HEK293 (cell line): ENCODE results near the gene DTL.

ENCODE experiments used
- CTCF ChIA-PET: fragments of 350-600 bp; formaldehyde crosslinking; extraction: SDS; loops from one replicate; lab custom pipeline; 2021; ENCODE audit warnings: antibody characterized with exemption; lab: Yijun Ruan, JAX
- POLR2A ChIA-PET: fragments of 300-600 bp; formaldehyde crosslinking; extraction: SDS; loops from one replicate; lab custom pipeline; 2020; ENCODE audit warnings: antibody characterized with exemption, inconsistent platforms; lab: Yijun Ruan, JAX
- H3K27ac ChIP-seq: fragments of 200-500 bp; sonication (Bioruptor generic); 2 replicates; pipeline ENCODE4 v1.5.1; 2014; ENCODE audit warnings: low read depth, low read length, control low read depth, inconsistent platforms; ENCODE audit errors: extremely low read depth
- H3K36me3 ChIP-seq, 2 experiments: fragments of 200-500 bp in 1 of 2; sonication (Bioruptor generic) in 1 of 2; 1 replicate in 1 of 2; 2 replicates in 1 of 2; pipeline ENCODE4 v1.5.1; 2014 to 2017; ENCODE audit warnings: inconsistent platforms in 2 of 2, low read length in 2 of 2; ENCODE audit not compliant: control insufficient read depth in 2 of 2, insufficient read depth in 1 of 2
- H3K4me1 ChIP-seq: fragments of 200-500 bp; sonication (Bioruptor generic); 2 replicates; pipeline ENCODE4 v1.5.1; 2014; ENCODE audit warnings: mild to moderate bottlenecking, low read length, inconsistent platforms; ENCODE audit not compliant: control insufficient read depth, insufficient read depth
- H3K4me3 ChIP-seq: 2 replicates; pipeline ENCODE4 v1.5.1; 2011; ENCODE audit warnings: low read depth, mild to moderate bottlenecking, control low read depth, low read length, moderate library complexity
- H3K9me3 ChIP-seq: fragments of 200-500 bp; sonication (Bioruptor generic); 2 replicates; pipeline ENCODE4 v1.5.1; 2014; ENCODE audit warnings: low read depth, low read length, inconsistent platforms; ENCODE audit not compliant: control insufficient read depth, insufficient read depth
- ATF2 ChIP-seq: fragments of 450-650 bp; formaldehyde crosslinking; IDR thresholded peaks from 2 replicates; pipeline ENCODE4 v1.5.1; 2016; ENCODE audit warnings: missing biosample characterization, missing genetic modification characterization, low read depth
- EGR2 ChIP-seq: fragments of 450-650 bp; formaldehyde crosslinking; IDR thresholded peaks from 2 replicates; pipeline ENCODE4 v1.5.1; 2016; ENCODE audit warnings: low read depth, missing biosample characterization, missing genetic modification characterization
- MZF1 ChIP-seq: fragments of 450-650 bp; formaldehyde crosslinking; IDR thresholded peaks from 2 replicates; pipeline ENCODE4 v1.5.1; 2017; ENCODE audit warnings: missing biosample characterization, missing genetic modification characterization, borderline replicate concordance
- RBAK ChIP-seq: fragments of 450-650 bp; formaldehyde crosslinking; IDR thresholded peaks from 2 replicates; pipeline ENCODE4 v1.5.1; 2016; ENCODE audit warnings: missing biosample characterization, missing genetic modification characterization
- SP2 ChIP-seq: fragments of 450-650 bp; formaldehyde crosslinking; IDR thresholded peaks from 2 replicates; pipeline ENCODE4 v1.5.1; 2016; ENCODE audit warnings: missing biosample characterization, missing genetic modification characterization
- YY1 ChIP-seq: fragments of 450-650 bp; formaldehyde crosslinking; IDR thresholded peaks from 2 replicates; pipeline ENCODE4 v1.5.1; 2018; ENCODE audit warnings: missing biosample characterization, missing genetic modification characterization
- ZBTB1 ChIP-seq: fragments of 450-650 bp; formaldehyde crosslinking; IDR thresholded peaks from 2 replicates; pipeline ENCODE4 v1.5.1; 2016; ENCODE audit warnings: missing biosample characterization, missing genetic modification characterization
- ZBTB48 ChIP-seq: fragments of 450-650 bp; formaldehyde crosslinking; IDR thresholded peaks from 2 replicates; pipeline ENCODE4 v1.5.1; 2016; ENCODE audit warnings: missing biosample characterization, missing genetic modification characterization
- ZBTB8A ChIP-seq: fragments of 450-650 bp; formaldehyde crosslinking; IDR thresholded peaks from 2 replicates; pipeline ENCODE4 v1.5.1; 2016; ENCODE audit warnings: missing biosample characterization, missing genetic modification characterization
- ZNF112 ChIP-seq: fragments of 450-650 bp; formaldehyde crosslinking; IDR thresholded peaks from 2 replicates; pipeline ENCODE4 v1.5.0; 2017; ENCODE audit warnings: missing biosample characterization, missing genetic modification characterization
- ZNF157 ChIP-seq: fragments of 450-650 bp; formaldehyde crosslinking; IDR thresholded peaks from 2 replicates; pipeline ENCODE4 v1.5.1; 2016; ENCODE audit warnings: missing biosample characterization, missing genetic modification characterization
- ZNF174 ChIP-seq: fragments of 450-650 bp; formaldehyde crosslinking; IDR thresholded peaks from 2 replicates; pipeline ENCODE4 v1.5.0; 2017; ENCODE audit warnings: missing biosample characterization, mild to moderate bottlenecking, missing genetic modification characterization
- ZNF24 ChIP-seq: fragments of 450-650 bp; formaldehyde crosslinking; IDR thresholded peaks from 2 replicates; pipeline ENCODE4 v1.5.1; 2016; ENCODE audit warnings: missing biosample characterization, missing genetic modification characterization
- ZNF266 ChIP-seq: fragments of 450-650 bp; formaldehyde crosslinking; IDR thresholded peaks from 2 replicates; pipeline ENCODE4 v1.5.1; 2016; ENCODE audit warnings: missing biosample characterization, missing genetic modification characterization, low read depth
- ZNF335 ChIP-seq: fragments of 450-650 bp; formaldehyde crosslinking; conservative IDR thresholded peaks from 2 replicates; pipeline ENCODE4 v1.5.1; 2016; ENCODE audit warnings: missing biosample characterization, missing genetic modification characterization
- ZNF394 ChIP-seq: fragments of 450-650 bp; formaldehyde crosslinking; IDR thresholded peaks from 2 replicates; pipeline ENCODE4 v1.5.1; 2016; ENCODE audit warnings: missing biosample characterization, missing genetic modification characterization, mild to moderate bottlenecking, moderate library complexity, borderline replicate concordance
- ZNF501 ChIP-seq: fragments of 450-650 bp; formaldehyde crosslinking; IDR thresholded peaks from 2 replicates; pipeline ENCODE4 v1.5.1; 2016; ENCODE audit warnings: missing biosample characterization, missing genetic modification characterization
- ZNF548 ChIP-seq: fragments of 450-650 bp; formaldehyde crosslinking; IDR thresholded peaks from 2 replicates; pipeline ENCODE4 v1.5.1; 2016; ENCODE audit warnings: missing biosample characterization, missing genetic modification characterization
- TF ChIP-seq, protein P1 (sequence below): fragments of 450-650 bp; formaldehyde crosslinking; IDR thresholded peaks from 2 replicates; pipeline ENCODE4 v1.5.1; 2016; ENCODE audit warnings: missing biosample characterization, missing genetic modification characterization
- TF ChIP-seq, protein P2 (sequence below): fragments of 450-650 bp; formaldehyde crosslinking; IDR thresholded peaks from 2 replicates; pipeline ENCODE4 v1.5.1; 2016; ENCODE audit warnings: missing biosample characterization, missing genetic modification characterization
- TF ChIP-seq, protein P3 (sequence below): fragments of 450-650 bp; formaldehyde crosslinking; IDR thresholded peaks from 2 replicates; pipeline ENCODE4 v1.5.1; 2016; ENCODE audit warnings: missing biosample characterization, missing genetic modification characterization

Gene DTL

GRCh38 chr1:212097360-212097759, 61.8 kb downstream of the DTL start (continued):
- TF ChIP-seq ATF2: no peak
- TF ChIP-seq RBAK: no peak

DNA sequence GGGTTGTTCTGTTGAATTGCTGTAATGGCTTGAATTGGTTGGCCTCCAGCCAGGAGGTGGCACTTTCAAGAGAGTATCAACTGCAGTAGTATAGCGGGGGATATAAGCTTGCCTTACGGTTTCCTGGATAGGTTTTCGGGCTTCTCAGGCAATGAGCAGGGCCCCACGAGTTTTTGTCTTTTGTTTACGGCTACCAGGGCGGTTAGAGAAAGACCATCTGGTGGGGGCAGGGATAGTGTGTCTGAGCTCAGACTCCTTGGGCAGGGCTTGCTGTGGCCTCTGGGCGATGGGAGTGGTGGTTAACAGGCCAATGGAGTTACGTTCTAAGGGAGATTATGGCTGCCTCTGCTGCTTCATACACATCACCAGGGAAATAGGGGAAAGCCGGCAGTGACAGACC, 62.8 kb downstream of the DTL start:
- CTCF ChIA-PET: interaction anchor here (0.6 to 1.0 kb wide), 2 partner anchors 159 to 186 kb away, joined by 3 to 4 read pairs; no protein-coding TSS in a partner anchor
- no peaks in the 10 kb centered on the region for H3K9me3 ChIP-seq
- no peak overlapping the region for H3K27ac ChIP-seq
- no peaks in the 10 kb centered on the region for H3K4me1 ChIP-seq
- H3K4me3 ChIP-seq: no peak overlapping the region
- POLR2A ChIA-PET: no interaction called here
- H3K36me3 ChIP-seq: peaks cover 0 to 62% of the 10 kb centered on the region in 2 experiments
- TF ChIP-seq EGR2 (tag by site-specific recombination): no peak
- TF ChIP-seq ZBTB48 (tag by site-specific recombination): no peak

- TF ChIP-seq SP2 (tag by site-specific recombination) (no peak), ZNF112 (tag by site-specific recombination) (no peak), ZNF501 (tag by site-specific recombination) (no peak), ZNF24 (tag by site-specific recombination) (no peak), ZNF266 (tag by site-specific recombination) (no peak), ZNF335 (tag by site-specific recombination) (no peak), ZNF174 (tag by site-specific recombination) (no peak), ZNF394 (tag by site-specific recombination) (no peak), ZBTB8A (no peak), YY1 (no peak), ATF2 (no peak), MZF1 (no peak), ZBTB1 (tag by site-specific recombination) (no peak), ZNF548 (tag by site-specific recombination) (no peak), ZNF157 (tag by site-specific recombination) (no peak)
- TF ChIP-seq, protein P1, sequence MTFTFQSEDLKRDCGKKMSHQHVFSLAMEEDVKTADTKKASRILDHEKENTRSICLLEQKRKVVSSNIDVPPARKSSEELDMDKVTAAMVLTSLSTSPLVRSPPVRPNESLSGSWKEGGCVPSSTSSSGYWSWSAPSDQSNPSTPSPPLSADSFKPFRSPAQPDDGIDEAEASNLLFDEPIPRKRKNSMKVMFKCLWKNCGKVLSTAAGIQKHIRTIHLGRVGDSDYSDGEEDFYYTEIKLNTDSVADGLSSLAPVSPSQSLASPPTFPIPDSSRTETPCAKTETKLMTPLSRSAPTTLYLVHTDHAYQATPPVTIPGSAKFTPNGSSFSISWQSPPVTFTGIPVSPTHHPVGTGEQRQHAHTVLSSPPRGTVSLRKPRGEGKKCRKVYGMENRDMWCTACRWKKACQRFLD (tag by site-specific recombination): no peak
- TF ChIP-seq, protein P2, sequence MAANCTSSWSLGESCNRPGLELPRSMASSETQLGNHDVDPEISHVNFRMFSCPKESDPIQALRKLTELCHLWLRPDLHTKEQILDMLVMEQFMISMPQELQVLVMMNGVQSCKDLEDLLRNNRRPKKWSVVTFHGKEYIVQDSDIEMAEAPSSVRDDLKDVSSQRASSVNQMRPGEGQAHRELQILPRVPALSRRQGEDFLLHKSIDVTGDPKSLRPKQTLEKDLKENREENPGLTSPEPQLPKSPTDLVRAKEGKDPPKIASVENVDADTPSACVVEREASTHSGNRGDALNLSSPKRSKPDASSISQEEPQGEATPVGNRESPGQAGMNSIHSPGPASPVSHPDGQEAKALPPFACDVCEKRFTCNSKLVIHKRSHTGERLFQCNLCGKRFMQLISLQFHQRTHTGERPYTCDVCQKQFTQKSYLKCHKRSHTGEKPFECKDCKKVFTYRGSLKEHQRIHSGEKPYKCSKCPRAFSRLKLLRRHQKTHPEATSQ: no peak
- TF ChIP-seq, protein P3, sequence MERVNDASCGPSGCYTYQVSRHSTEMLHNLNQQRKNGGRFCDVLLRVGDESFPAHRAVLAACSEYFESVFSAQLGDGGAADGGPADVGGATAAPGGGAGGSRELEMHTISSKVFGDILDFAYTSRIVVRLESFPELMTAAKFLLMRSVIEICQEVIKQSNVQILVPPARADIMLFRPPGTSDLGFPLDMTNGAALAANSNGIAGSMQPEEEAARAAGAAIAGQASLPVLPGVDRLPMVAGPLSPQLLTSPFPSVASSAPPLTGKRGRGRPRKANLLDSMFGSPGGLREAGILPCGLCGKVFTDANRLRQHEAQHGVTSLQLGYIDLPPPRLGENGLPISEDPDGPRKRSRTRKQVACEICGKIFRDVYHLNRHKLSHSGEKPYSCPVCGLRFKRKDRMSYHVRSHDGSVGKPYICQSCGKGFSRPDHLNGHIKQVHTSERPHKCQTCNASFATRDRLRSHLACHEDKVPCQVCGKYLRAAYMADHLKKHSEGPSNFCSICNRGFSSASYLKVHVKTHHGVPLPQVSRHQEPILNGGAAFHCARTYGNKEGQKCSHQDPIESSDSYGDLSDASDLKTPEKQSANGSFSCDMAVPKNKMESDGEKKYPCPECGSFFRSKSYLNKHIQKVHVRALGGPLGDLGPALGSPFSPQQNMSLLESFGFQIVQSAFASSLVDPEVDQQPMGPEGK (tag by site-specific recombination): no peak
- H3K9me3 ChIP-seq: no peaks in the 10 kb centered on the region
- H3K36me3 ChIP-seq: peaks cover 0 to 57% of the 10 kb centered on the region in 2 experiments
- H3K27ac ChIP-seq: no peak overlapping the region
- no peaks in the 10 kb centered on the region for H3K4me1 ChIP-seq
- H3K4me3 ChIP-seq: no peak overlapping the region
- POLR2A ChIA-PET: no interaction called here
- CTCF ChIA-PET: interaction anchor here (1.0 kb wide), 1 partner anchor 186 kb away, joined by 3 read pairs; no protein-coding TSS in a partner anchor
Measured at GRCh38 chr1:212098771-212099170, 63.2 kb downstream of the DTL start.
